HG03558 (cell line): ENCODE measurements around the gene PLXNA2.

ENCODE experiments used
- ATAC-seq: cut with Tn5 transposase; IDR thresholded peaks from one replicate; pipeline ENCODE4 v1.9.1; 2021; ENCODE audit warnings: moderate number of reproducible peaks; ENCODE audit not compliant: unreplicated experiment; ENCODE audit errors: extremely low read depth

PLXNA2 gene

DNA sequence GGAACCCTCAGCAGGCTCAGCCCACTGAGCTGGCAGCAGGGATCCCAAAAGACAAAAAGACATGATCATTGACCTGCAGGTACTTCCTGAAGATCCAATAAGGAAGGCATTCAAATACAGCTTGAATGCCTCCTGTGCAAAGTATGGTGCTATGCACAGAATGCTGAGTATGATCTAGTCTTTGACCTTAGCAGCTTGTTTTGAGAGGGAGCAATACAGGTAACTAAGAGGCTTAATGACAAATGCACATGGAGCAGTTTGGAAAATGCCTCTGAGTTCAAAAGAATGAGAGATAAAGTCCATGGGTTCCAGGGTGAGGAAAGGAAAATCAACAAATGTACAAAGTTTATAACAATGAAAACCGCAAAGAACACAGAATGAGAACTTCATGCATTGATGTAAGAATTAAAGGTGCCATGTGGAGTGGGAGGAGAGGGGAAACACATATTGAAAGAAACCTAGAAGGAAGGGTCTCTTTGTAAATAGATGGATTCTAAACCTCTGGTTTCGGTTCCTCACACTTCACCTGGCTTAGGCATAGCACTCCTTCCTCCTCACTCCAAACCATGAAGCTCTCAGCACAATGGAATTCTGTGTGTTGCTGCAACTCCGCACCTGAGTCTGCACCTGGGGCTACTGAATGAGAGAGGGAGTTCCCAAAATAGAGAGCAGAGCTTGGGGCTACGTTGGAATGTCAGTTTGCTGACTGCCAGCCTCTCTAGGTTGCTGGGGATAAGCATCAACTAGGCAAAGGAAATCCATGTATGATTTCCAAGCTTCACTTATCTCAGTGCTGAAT, 77.6 kb downstream of the PLXNA2 start:
- no peak for ATAC-seq

DNA sequence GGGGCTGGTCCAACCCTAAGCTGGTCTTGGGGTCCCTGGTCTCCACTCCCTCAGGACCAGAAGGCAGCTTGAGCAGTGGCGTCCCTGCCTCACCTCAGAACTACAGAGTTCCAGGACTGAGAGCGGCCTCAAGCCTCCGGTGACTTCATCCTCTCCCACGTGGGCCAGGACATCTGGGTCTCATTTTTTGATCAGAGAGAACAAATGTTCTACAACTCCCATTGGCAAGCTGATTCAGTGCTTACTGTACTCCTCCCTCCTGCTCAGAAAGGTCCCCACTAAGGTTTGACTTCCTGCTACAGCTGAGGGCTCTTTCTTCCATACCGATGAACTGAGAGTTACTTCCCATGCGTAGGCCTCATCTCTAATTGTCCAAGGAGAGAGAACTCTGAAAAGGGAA, 78.5 kb downstream of the PLXNA2 start:
- no peak for ATAC-seq

DNA sequence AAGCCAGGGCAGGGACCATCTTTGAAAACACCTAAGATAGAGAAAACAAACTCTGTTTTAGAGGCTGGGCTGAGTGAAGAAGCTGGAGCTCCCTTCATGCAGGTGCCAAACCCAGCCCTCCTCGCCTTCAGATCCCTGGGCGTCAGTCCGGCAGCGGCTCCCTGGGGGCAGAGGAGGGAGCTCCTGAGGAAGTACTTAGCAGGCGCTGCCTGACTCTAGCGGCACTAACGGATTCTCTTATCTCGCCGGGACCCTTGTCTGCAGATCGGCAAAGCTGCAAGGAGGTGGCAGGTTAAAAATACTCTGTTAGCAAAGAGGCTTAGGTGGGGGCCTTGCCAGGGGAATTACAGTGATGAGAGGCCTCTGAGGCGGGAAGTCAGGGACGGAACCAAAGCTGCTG, 79.6 kb downstream of the PLXNA2 start:
- ATAC-seq = no peak

DNA sequence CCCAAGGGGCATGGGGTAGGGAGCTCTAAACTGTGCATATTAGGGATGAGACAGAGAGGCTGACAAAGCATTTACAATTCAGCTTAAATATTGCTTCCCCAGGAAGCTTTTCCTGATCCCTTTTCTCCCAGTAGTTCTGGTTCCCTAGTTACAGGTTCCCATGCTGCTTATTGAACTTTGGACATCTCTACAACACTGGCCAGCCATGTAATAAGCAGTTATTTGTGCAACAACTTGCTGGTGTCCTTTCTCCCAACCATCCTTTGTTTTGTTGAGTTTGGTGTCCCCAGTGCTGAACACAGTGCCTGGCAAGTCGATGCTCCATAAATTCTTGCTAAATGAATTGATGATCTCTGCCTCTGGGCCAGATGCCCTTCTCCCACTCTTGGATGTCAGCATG, 80.6 kb downstream of the PLXNA2 start:
- no peak for ATAC-seq

DNA sequence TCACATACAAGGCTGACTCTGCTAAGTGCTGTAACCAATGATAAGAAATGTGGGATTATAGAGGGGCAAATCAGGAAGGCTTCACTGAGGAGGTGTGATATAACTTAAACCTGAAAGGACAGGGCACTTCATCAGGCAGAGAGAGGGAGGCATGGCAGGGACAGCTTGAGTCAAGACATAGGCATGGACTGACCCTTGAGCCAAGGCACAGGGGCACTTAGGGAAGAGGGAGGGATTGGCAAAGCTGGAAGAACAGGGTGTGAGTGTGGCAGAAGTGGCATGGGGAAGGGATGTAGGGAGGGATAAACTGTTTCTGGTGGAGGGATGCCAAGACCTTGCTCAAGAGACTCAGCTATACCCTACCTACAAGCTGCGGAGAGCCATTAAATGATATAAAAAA, 81.3 kb downstream of the PLXNA2 start:
- ATAC-seq = no peak

DNA sequence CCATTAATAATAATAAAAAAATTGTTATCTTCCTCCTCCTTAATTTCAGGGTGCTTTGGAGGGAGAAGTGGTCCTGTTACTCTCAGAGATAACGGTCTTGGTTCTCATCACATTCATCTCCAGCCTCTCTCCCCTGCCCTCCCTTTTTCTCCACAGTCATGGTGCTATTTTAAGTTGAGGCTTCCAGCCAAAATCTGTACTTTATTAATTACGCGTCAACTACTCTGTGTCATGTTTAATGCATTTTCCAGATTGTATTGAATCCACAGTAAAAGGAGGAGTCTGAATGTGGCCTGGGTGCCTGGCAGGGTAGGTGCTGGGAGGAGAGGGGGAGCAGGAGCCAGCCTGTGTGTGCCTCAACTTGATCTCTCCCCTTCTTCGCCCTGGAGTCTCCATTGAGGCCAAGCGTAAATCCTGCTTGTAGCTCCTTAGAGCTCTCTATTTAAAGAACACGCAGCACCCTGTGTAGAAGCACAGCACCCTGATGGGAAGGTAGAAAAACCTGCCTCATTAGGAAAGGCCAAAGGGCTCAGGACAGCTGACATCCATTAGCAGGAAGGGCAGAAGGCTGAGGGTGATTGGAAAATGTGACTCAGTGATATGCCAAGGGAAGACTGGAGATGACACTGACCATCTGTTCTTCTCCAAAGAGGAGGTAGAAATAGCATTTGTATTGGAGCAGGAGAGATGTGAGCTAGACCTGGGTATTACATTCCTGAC, 82.4 kb downstream of the PLXNA2 start:
- no peak for ATAC-seq

DNA sequence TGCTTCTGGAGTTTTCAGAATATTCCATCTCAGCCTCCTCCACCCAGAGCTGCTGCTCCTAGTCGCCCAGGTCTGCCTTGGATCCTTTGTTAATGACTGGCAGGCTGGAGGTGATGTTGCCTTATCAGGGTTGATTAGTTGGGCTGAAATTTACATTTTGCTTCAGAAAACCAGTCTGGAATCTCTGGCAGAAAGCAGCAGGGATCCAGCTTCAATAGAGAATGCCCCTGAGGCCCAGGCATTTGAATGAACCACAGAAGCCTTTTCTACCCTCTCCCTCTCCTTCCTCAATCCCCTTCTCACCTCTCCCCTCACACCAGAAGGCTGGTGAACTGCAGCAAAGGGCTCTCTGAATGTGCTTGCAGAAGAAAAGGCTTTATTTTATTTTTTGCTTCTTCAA, 83.2 kb downstream of the PLXNA2 start:
- ATAC-seq = no peak

DNA sequence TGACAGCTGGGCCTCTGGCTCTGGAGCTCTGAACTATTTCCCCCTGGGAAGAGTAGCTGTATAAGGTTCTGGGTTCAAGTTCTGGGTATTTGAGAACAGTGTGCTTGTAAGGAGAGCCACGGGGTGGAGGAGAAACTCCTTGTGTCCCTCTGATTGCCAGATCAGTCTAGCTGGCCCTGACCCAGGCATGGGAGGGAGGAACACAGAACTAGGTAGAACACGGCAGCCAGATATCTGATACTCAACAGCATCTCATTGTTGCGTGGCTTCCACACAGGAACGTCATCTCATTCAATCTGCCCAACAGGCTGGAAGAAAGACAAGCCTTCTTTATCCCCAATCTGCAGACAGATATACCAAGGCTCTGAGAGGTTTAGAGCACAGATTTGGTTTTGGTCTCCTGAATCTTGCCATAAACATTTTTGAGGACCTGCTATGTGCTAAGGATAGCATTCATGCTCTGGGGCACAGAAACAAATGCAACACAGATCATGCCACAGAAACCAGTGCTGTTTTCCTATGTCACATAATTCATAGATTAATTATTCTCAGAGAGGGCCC, 83.8 kb downstream of the PLXNA2 start:
- no peak for ATAC-seq

DNA sequence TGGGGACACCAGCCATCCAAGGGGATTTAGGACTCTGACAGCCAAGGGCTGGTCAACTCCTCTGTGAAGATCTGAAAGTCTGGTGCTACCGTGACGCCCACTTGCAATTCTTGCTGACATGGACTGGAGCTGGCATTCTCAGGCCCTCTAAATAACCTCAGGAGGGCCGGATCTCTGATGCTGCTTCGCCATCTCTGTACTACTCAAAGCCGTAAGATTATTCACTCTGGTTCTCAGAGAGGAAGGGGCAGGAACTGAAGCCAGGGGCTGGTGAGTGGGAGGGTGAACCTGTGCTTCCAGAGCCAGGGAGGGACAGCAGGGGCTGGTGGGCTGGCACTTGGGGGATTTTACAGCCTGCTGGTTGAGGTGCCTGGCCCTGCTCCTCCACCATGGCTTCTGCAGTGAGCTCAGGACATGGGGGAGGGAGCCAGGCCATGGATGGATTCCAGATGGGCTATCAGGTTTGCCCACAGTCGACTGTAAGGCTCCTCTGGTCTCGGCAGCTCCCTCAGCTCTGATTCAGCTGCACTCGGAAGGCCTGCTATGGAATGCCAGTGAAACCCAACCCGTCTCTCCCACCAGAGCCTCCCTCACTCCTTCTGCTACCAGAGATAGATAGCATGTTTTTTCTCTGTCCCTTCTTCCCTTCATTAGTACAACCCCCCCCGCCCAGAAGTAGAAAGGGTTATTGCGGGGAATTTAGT, 84.5 kb downstream of the PLXNA2 start:
- ATAC-seq = no peak

DNA sequence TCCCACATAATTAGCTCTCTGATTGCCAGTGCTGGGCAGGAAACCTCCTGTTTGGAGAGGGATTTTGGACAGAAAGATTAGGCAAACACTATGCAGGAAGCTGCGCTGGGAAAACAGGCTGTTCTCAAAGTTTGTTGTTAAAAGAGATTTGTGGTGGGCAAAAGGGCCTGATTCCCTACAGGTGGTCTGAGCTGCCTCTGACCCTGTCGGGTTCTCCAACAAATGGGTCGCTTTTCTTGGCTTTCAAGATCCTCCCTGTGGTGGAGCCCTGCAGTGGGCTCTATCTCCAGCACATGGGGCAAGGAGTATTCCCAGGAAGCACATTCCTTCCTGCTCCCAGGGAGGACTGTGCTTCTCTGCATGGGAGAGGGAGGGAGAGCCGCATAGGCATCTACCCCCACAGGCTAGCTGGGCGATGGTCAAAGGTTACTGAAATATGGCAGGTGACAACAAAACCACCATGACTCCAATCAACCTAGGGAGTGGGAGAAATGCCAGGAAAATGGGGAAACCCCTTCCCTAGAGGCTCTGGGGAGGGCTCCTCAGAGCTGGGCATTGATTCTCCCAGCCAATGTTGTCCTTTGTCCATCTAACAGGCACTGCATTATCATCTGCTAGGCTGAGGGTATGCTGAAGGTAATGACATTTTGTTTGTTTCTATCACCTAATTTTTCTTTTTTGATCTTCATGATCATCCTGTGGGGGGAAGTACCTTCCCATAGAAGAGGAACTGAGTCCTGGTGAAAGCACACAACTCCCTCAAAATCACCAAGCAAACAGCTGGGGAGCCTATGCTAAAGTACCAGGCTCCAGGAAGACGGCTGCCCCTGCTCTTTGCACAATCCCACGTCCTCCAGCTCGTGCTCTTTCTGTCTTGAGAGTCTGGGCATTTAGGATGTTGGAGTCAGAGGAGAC, 85.3 kb downstream of the PLXNA2 start:
- ATAC-seq = no peak

DNA sequence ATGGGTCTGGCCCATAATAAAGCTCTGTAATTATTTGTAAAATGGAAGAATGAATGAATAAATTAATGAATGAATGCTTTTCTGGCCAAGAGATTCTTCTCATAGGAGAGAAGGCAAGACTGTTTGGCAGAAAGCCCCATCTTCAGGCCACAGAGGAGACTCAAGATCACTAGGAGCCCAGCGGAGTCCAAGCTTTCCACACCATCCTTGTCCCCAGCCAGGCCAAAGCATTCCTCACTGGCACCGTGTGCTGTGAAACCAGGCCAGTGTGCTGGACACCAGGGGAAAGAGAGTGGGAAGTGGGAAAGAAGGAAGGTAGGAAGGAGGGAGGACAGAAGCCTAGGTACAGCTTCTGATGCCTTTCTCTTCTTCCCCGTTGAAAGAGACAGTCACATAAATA, 86.4 kb downstream of the PLXNA2 start:
- no peak for ATAC-seq

DNA sequence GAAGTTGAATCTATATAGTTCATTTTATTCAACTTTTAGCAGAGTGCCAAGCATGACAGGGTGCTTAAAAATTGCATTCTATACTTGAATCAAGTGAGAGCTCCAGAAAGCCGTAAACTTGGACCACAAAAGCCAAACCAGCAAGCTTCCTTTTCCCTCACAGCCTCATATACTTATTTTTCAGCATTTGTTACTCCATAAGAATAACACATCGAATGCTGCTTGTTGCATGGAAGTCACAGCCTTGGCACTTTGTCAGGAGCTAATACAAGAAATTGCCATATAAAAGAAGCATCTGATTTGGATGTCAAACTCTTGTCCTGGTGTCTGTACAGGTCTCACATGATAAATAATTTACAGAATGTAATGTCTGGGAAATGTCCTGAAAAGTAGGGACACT, 87.4 kb downstream of the PLXNA2 start:
- ATAC-seq = no peak

DNA sequence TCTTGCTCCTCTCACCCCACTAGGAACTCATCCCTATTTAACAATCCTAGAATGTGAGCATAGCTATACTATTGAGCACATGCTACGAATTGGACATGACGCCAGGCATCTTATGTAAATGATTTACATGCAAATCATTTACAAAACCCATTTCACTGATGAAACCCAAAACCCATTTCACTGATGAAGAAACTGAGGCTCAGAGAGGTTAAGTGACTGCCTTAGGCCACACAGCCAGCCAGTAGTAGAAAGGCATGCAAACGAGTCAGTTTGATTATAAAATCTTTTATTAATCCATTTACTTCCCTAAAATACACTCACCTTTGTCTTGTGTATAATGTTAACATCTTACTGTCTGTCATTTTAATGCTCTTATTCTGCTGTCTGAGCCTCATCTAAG, 87.9 kb downstream of the PLXNA2 start:
- no peak for ATAC-seq

DNA sequence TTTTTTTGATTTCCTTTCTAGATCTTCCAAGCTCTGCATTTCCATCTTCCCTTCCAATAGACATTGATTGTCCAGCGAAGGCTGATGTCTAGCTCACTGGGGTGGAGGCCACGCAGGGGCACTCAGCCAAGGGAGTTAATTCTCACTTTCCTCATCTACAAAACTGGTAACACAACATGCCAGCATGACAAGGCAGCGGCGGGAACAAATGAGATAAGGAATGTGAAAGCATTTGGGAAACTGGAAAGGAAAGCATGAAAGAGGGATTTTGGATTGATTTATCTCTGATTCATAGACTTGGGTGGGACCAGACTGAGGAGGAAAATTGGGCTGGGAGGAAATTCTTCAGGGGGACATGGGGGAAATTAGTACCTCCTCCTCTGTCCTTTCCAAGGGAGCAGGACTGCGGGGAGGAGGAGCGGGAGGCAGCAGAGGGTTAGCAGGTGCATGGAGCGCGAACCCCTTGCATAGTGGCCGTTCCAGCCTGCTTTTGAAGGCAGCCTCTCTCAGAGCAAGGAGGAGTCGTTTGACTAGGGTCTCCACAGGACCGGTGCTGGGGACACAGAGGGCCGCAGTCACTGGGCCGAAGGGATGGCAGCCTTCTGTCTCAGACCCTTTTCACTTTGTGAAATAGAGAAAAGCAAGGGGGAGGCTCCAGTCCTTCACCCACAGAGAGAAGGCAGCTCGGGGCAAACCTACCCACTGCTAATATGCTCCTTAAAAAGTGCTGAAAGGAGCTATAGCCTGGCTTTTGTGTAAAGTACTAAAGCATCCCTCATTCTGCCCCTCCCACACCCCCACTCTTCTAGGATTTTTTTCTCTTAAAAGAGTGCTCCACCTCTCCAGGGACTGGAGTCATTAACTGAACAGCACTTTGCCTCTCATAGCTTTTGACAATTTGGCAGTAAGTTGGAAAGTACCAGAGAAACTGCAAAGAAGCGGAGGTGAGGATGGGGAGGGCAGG, 89.2 kb downstream of the PLXNA2 start:
- no peak for ATAC-seq

DNA sequence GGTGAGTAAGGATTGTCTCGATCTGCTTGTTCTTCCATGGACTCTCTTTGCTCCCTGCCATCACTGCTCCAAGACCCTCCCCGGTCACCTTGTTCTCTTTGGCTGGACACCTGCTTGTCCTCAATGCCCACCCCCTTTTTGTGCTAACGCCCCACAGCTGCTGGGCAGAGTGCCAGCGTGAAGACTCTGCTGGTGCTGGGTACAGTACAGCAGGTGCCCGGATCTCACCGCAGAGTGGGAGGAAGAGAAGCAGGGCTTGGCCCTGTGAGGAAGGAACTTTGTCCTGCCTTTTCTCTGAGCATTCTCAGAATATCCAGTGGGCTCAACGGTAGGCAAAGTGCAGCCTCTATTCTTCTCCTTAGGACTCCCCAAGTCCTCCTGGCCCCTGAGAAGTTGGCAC, 90.1 kb downstream of the PLXNA2 start:
- no peak for ATAC-seq

DNA sequence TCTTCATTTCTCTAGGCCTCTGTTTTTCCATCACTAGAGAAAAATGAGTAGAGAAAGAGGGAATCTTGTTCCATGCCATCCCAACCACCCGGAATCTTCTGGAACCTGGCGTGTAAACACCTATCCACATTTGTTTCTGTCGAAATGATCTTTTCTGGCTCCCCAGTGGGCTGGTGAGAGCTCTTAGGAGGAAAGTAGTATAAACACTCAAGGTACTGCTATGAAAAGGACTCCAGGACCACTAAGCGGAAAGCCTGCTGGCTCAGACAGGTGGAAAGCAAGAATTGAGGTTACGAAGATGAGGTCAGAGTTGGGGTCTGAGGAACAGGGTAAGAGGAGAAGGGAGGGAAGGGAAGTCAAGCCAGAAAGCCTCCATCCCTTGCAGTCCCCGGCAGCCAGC, 90.8 kb downstream of the PLXNA2 start:
- ATAC-seq = no peak

DNA sequence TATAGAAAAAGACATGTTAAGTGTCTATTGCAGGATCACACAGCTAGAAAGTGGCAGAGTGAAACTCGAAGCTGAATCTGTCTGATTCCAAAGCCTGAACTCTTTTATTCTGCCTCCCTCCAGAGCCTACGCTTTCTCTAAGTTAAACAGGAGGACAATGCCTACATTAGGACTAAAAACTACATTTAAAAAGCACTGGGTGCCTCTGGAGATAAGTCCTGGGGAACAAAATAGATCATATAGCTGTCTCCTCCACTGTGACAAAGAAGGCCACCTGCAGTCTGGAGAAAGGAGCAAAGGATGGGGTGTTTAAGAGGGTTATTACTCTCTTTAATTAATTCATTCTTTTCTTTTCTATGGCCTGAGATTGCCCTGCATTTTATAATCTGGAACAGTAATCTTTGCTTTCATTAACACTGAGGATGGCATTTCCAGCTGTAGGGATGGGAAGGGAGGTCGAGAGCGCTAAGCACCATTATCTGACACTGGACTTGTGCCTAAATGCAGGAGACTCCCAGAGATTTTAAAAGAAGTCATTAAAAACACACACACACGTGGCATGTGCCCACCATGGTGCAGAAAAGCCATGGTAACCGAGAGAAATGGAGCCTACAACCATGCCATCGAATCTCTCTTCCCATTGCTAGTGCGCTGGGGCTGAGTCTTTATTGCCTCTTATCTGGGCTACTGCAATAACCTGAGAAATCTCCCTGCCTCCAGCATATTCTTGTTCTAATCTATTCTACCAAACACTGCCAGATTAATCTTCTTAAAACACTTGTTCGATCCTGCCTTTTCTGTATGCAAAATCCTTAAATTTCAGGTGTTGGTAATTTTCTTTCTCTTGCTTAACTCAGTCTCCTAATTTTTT, 92.2 kb downstream of the PLXNA2 start:
- ATAC-seq = no peak
